IMR-90 (cell line): Measurements from ENCODE around the gene BZW2. TPM values are rescaled to one million over a fixed set of nuclear protein-coding genes. Genes with fewer than 3 reads are reported as not detected.
A peak's percentile ranks its signal among the peaks of the same experiment; 100 is the strongest.

Experiments
- ATAC-seq: fragments of 200-7000 bp; cut with Tn5 transposase; 2 replicates; pipeline ENCODE4 v1.9.1; 2020; ENCODE audit warnings: low read depth, mild to moderate bottlenecking, moderate library complexity
- BruUV-seq: library from RNA; stranded (reverse); fragments of 400-500 nt; replicated peaks from 2 replicates; lab custom pipeline; 2021; lab: Mats Ljungman, UMichigan
- CTCF ChIA-PET: fragments of 300-600 bp; formaldehyde crosslinking; extraction: SDS; loops from one replicate; lab custom pipeline; 2021; ENCODE audit warnings: antibody characterized with exemption; lab: Yijun Ruan, JAX
- POLR2A ChIA-PET: fragments of 300-600 bp; sonication (Branson Sonifier 250); formaldehyde crosslinking; loops from one replicate; lab custom pipeline; 2022; ENCODE audit warnings: antibody characterized with exemption; ENCODE audit not compliant: unreplicated experiment; lab: Charles Lee
- DNase-seq: peaks from one replicate; pipeline ENCODE4 v3.0.0; 2013
- H2AFZ ChIP-seq: replicated peaks from 2 replicates; pipeline ENCODE3; 2013; ENCODE audit warnings: low read length, mild to moderate bottlenecking; ENCODE audit not compliant: poor library complexity
- H2AK5ac ChIP-seq: 2 replicates; pipeline ENCODE4 v1.6.1; 2013; ENCODE audit warnings: low read depth, low read length, inconsistent platforms
- H2AK9ac ChIP-seq: replicated peaks from 2 replicates; pipeline ENCODE3; 2013; ENCODE audit warnings: mild to moderate bottlenecking, low read depth, low read length, moderate library complexity; ENCODE audit not compliant: poor library complexity
- H2BK120ac ChIP-seq: 2 replicates; pipeline ENCODE4 v1.6.1; 2013; ENCODE audit warnings: low read depth, low read length, inconsistent platforms
- H2BK15ac ChIP-seq: 3 replicates; pipeline ENCODE4 v1.6.1; 2013; ENCODE audit warnings: low read depth, low read length, inconsistent platforms
- H2BK20ac ChIP-seq: 2 replicates; pipeline ENCODE4 v1.6.1; 2013; ENCODE audit warnings: low read depth, mild to moderate bottlenecking, inconsistent platforms, low read length, moderate library complexity
- H2BK5ac ChIP-seq: 2 replicates; pipeline ENCODE4 v1.6.1; 2013; ENCODE audit warnings: mild to moderate bottlenecking, low read depth, low read length, inconsistent platforms; ENCODE audit not compliant: poor library complexity, severe bottlenecking
- H3K14ac ChIP-seq: replicated peaks from 2 replicates; pipeline ENCODE4 v1.6.1; 2013; ENCODE audit warnings: low read depth, low read length, inconsistent platforms
- H3K18ac ChIP-seq: 2 replicates; pipeline ENCODE4 v1.6.1; 2013; ENCODE audit warnings: low read depth, low read length, control low read depth
- H3K23ac ChIP-seq: 2 replicates; pipeline ENCODE4 v1.6.1; 2013; ENCODE audit warnings: low read depth, low read length, inconsistent platforms
- H3K27ac ChIP-seq: 2 replicates; pipeline ENCODE4 v1.5.1; 2013; ENCODE audit warnings: mild to moderate bottlenecking, control low read depth, low read length; ENCODE audit not compliant: insufficient read depth
- H3K27me3 ChIP-seq: 2 replicates; pipeline ENCODE4 v1.6.1; 2013; ENCODE audit warnings: low read length; ENCODE audit not compliant: control insufficient read depth, insufficient read depth
- H3K36me3 ChIP-seq: 2 replicates; pipeline ENCODE4 v1.6.1; 2013; ENCODE audit warnings: low read length, mixed read lengths; ENCODE audit not compliant: control insufficient read depth, insufficient read depth
- H3K4ac ChIP-seq: 2 replicates; pipeline ENCODE4 v1.6.1; 2013; ENCODE audit warnings: low read depth, low read length, inconsistent platforms
- H3K4me1 ChIP-seq: 2 replicates; pipeline ENCODE4 v1.6.1; 2013; ENCODE audit warnings: low read length, mixed read lengths; ENCODE audit not compliant: control insufficient read depth, insufficient read depth
- H3K4me2 ChIP-seq: 2 replicates; pipeline ENCODE4 v1.6.1; 2013; ENCODE audit warnings: low read depth, mild to moderate bottlenecking, control low read depth, low read length, moderate library complexity
- H3K4me3 ChIP-seq: 2 replicates; pipeline ENCODE4 v1.5.1; 2013; ENCODE audit warnings: low read depth, mild to moderate bottlenecking, control low read depth, low read length, moderate library complexity; ENCODE audit not compliant: insufficient read depth
- H3K56ac ChIP-seq: 2 replicates; pipeline ENCODE4 v1.6.1; 2013; ENCODE audit warnings: low read length, inconsistent platforms; ENCODE audit not compliant: insufficient read depth; ENCODE audit errors: extremely low read depth
- H3K79me1 ChIP-seq, 2 experiments: 2 replicates each; pipeline ENCODE4 v1.6.1; 2013; ENCODE audit warnings: low read length in 2 of 2, inconsistent platforms in 1 of 2, low read depth in 1 of 2
- H3K9ac ChIP-seq: 2 replicates; pipeline ENCODE4 v1.6.1; 2013; ENCODE audit warnings: low read depth, low read length, control low read depth
- H3K9me1 ChIP-seq: 2 replicates; pipeline ENCODE4 v1.6.1; 2013; ENCODE audit warnings: low read length, inconsistent platforms; ENCODE audit not compliant: insufficient read depth
- H3K9me3 ChIP-seq: 2 replicates; pipeline ENCODE4 v1.6.1; 2013; ENCODE audit warnings: low read length; ENCODE audit not compliant: control insufficient read depth, insufficient read depth
- H4K20me1 ChIP-seq: 2 replicates; pipeline ENCODE4 v1.6.1; 2013; ENCODE audit warnings: low read length, inconsistent platforms; ENCODE audit not compliant: insufficient read depth
- H4K5ac ChIP-seq: 2 replicates; pipeline ENCODE4 v1.6.1; 2013; ENCODE audit warnings: mild to moderate bottlenecking, low read depth, low read length, control low read depth
- H4K8ac ChIP-seq, 2 experiments: 2 replicates each; pipeline ENCODE4 v1.6.1; 2013; ENCODE audit warnings: low read depth in 2 of 2, low read length in 2 of 2, control low read depth in 1 of 2, inconsistent platforms in 1 of 2
- H4K91ac ChIP-seq: 2 replicates; pipeline ENCODE4 v1.6.1; 2013; ENCODE audit warnings: low read depth, low read length, inconsistent platforms; ENCODE audit not compliant: insufficient read depth
- BHLHE40 ChIP-seq: fragments of 150-350 bp; IDR thresholded peaks from 2 replicates; pipeline ENCODE4 v1.6.1; 2016; ENCODE audit warnings: mild to moderate bottlenecking, low read depth, low read length
- CHD1 ChIP-seq: IDR thresholded peaks from 2 replicates; pipeline ENCODE4 v1.6.1; 2012; ENCODE audit warnings: low read depth, low read length, improper control_type of control experiment
- MAZ ChIP-seq: IDR thresholded peaks from 2 replicates; pipeline ENCODE4 v1.6.1; 2012; ENCODE audit warnings: low read depth, mild to moderate bottlenecking, low read length, improper control_type of control experiment, moderate library complexity, borderline replicate concordance
- MXI1 ChIP-seq: IDR thresholded peaks from 2 replicates; pipeline ENCODE4 v1.6.1; 2012; ENCODE audit warnings: low read depth, mild to moderate bottlenecking, low read length, moderate library complexity, borderline replicate concordance
- NFE2L2 ChIP-seq: fragments of 150-350 bp; IDR thresholded peaks from 2 replicates; pipeline ENCODE4 v1.6.1; 2016; ENCODE audit warnings: low read depth, mild to moderate bottlenecking, low read length
- SMC3 ChIP-seq: fragments of 150-350 bp; IDR thresholded peaks from 2 replicates; pipeline ENCODE4 v1.6.1; 2016; ENCODE audit warnings: low read depth, mild to moderate bottlenecking, antibody characterized with exemption, low read length, moderate library complexity
- WGBS, 2 experiments: methylation state at CpG; one replicate each; pipeline versions ENCODE4 v1.1.5 to v1.1.7; 2013; ENCODE audit warnings: missing lambda C conversion rate in 2 of 2; ENCODE audit not compliant: insufficient read length in 1 of 2; ENCODE audit errors: extremely low coverage in 2 of 2; 5-methylcytosine and 5-hydroxymethylcytosine counted together
- dilution Hi-C: fragments of 300-500 bp; cut with HindIII; formaldehyde crosslinking; loops from one replicate; pipeline ENCODE4 v1.14.3; 2018; ENCODE audit warnings: low sequenced_read_pairs; ENCODE audit not compliant: unreplicated experiment
- in situ Hi-C: fragments of 300-500 bp; cut with MboI; formaldehyde crosslinking; loops from 3 replicates; pipeline ENCODE4 v1.14.3; 2019; ENCODE audit warnings: low sequenced_read_pairs, inconsistent platforms, mixed read lengths
- intact Hi-C: fragments of 100-400 bp; cut with micrococcal nuclease; formaldehyde crosslinking; loops from 2 replicates; pipeline ENCODE4 v1.10.0; 2022
- polyA plus RNA-seq, 3 experiments: library from polyadenylated mRNA; depleted of rRNA; stranded (reverse); fragments of >200 nt; gene quantifications; 2 replicates each; pipeline ENCODE4 v1.2.3, GENCODE V29; 2012; ENCODE audit warnings: low replicate concordance in 1 of 3
- total RNA-seq: library from RNA; depleted of rRNA; stranded (reverse); fragments of >200 nt; gene quantifications from 2 replicates; pipeline ENCODE4 v1.2.3, GENCODE V29; 2012

BZW2 gene
- total and polyA plus RNA-seq, 2 of the 4 experiments (the other 2 are of a cell fraction): 58.1 to 92.9 TPM

DNA sequence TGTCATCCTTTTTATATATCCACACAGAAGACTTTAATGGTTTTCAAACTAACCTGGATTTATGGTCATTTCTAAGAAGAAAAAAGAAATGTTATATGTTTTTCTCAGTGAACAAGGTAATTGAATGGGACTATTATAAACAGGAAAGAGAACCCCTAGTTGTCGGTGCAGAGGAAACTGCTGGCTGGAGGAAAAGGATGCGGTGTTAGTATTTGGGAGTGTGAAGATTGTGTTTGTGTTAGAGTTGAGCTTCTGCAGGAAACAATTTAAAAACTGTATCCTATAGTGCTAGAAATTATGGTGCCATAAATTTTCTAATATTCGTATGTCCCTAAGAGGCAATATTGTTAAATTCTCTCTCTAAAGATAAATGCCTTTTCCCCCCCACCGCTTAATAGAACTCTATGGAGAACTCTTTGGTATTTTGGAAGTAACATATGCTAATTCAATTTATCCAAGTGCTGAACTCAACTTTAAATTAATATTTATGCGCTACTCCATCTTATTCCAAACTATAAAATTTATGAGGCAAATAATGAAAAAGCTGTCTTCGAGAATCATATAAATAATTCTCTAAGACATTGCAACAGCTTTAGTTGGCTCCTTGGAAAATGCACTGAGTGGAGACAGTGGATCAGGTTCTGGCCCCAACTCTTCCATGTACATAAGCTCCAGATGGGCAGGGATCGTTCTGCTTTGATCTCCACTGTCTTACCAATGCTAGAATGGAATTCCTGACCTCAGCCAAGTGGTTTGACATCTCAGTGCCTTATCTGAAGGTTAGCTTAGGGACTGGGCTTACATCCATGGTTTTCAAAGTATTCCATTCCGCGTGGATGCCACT, 5.6 kb downstream of the BZW2 start:
- Histone ChIP-seq H3K79me1 (peaks cover 28 to 64% of the 10 kb centered on the region in 2 experiments), H3K18ac (no peak overlapping the region), H3K23ac (no peak overlapping the region), H4K5ac (no peak overlapping the region), H4K8ac (0 out of 4 replicates have a peak overlapping the region, but pooled peaks of 1 of the 2 experiments have one; percentile 9), H3K4me3 (no peak overlapping the region), H2BK5ac (no peak overlapping the region), H2BK120ac (no peak overlapping the region), H4K91ac (no peak overlapping the region), H3K9me1 (peaks cover 10% of the 10 kb centered on the region), H3K56ac (no peak overlapping the region), H3K4me2 (no peak overlapping the region), H3K9ac (no peak overlapping the region), H2BK20ac (no peak overlapping the region), H2AK9ac (no peak overlapping the region), H2AFZ (no peak overlapping the region), H2BK15ac (no peak overlapping the region), H3K4me1 (peaks cover 4% of the 10 kb centered on the region), H3K27me3 (no peaks in the 10 kb centered on the region), H3K27ac (no peak overlapping the region), H3K14ac (no peak overlapping the region), H3K9me3 (no peaks in the 10 kb centered on the region), H3K36me3 (no peaks in the 10 kb centered on the region), H4K20me1 (peaks cover 16% of the 10 kb centered on the region; the same call in 1 of the 2 replicates), H2AK5ac (peak overlapping the region; percentile 20; the same call in 1 of the 2 replicates), H3K4ac (no peak overlapping the region)
- 77 to 100% methylated on average over 1 to 5 of the region's 9 CpGs for WGBS, 2 experiments
- dilution Hi-C loops: no loop called here
- no TSS peak for BruUV-seq
- ATAC-seq (no peak), DNase-seq (no peak)
- POLR2A ChIA-PET: no interaction called here
- CTCF ChIA-PET: no interaction called here
- in situ Hi-C loops: no loop called here
- TF ChIP-seq NFE2L2 (no peak), MXI1 (no peak), MAZ (no peak), BHLHE40 (no peak), CHD1 (no peak), SMC3 (no peak)
- intact Hi-C loops: no loop called here
